MCF 10A (cell line): ENCODE measurements around the gene CD7. TPM values are rescaled to one million over a fixed set of nuclear protein-coding genes. Genes with fewer than 3 reads are reported as not detected.

Source experiments
- BruUV-seq: library from RNA; stranded (reverse); fragments of 400-500 nt; replicated peaks from 2 replicates; lab custom pipeline; 2021; lab: Mats Ljungman, UMichigan
- CTCF ChIA-PET: fragments of 300-600 bp; sonication (Branson Sonifier 250); formaldehyde crosslinking; extraction: SDS; loops from one replicate; lab custom pipeline; 2021; ENCODE audit warnings: antibody characterized with exemption, inconsistent platforms; lab: Yijun Ruan, JAX
- POLR2A ChIA-PET: fragments of 300-600, 350-650 bp; sonication (Branson Sonifier 250); formaldehyde crosslinking; extraction: SDS; loops from one replicate; lab custom pipeline; 2020; ENCODE audit warnings: antibody characterized with exemption, inconsistent platforms; lab: Yijun Ruan, JAX
- DNase-seq: peaks from one replicate; pipeline ENCODE4 v3.0.0-alpha.2; 2018; ENCODE audit not compliant: unreplicated experiment
- H3K27ac Mint-ChIP-seq: one replicate; pipeline ENCODE4 v1.8.0; 2022; ENCODE audit warnings: mild to moderate bottlenecking, low read depth, mixed read lengths; ENCODE audit not compliant: unreplicated experiment
- H3K27me3 Mint-ChIP-seq: one replicate; pipeline ENCODE4 v1.8.0; 2022; ENCODE audit warnings: mixed read lengths; ENCODE audit not compliant: insufficient read depth, unreplicated experiment
- H3K36me3 Mint-ChIP-seq: one replicate; pipeline ENCODE4 v1.8.0; 2022; ENCODE audit warnings: mild to moderate bottlenecking, moderate library complexity, mixed read lengths; ENCODE audit not compliant: insufficient read depth, unreplicated experiment
- H3K4me1 Mint-ChIP-seq: one replicate; pipeline ENCODE4 v1.8.0; 2022; ENCODE audit warnings: mixed read lengths; ENCODE audit not compliant: insufficient read depth, unreplicated experiment
- H3K4me3 Mint-ChIP-seq: one replicate; pipeline ENCODE4 v1.8.0; 2022; ENCODE audit warnings: mild to moderate bottlenecking, moderate library complexity, mixed read lengths; ENCODE audit not compliant: unreplicated experiment
- H3K9me3 Mint-ChIP-seq: one replicate; pipeline ENCODE4 v1.8.0; 2022; ENCODE audit warnings: mixed read lengths; ENCODE audit not compliant: unreplicated experiment
- CTCF ChIP-seq: fragments of 200-600 bp; IDR thresholded peaks from one replicate; pipeline ENCODE4 v1.8.0; 2022; ENCODE audit warnings: antibody characterized with exemption, mild to moderate bottlenecking; ENCODE audit not compliant: unreplicated experiment
- intact Hi-C: fragments of 100-400 bp; cut with micrococcal nuclease; formaldehyde crosslinking; loops from 2 replicates; pipeline ENCODE4 v1.14.1; 2022
- total RNA-seq: library from RNA; stranded (reverse); gene quantifications from 2 replicates; pipeline ENCODE4 v1.2.3, GENCODE V29; 2022

Gene CD7
- total RNA-seq, 1 experiment from 2014 or later = 0.63 TPM

- ChIA-PET POLR2A (interaction anchor here (0.6 to 3.0 kb wide), 6 partner anchors 16 to 75 kb away, joined by 3 to 23 read pairs (median 6); no protein-coding TSS in a partner anchor), CTCF (interaction anchor here (0.7 kb wide), 2 partner anchors 443 to 566 kb away, joined by 3 to 4 read pairs; no protein-coding TSS in a partner anchor)
- H3K9me3 Mint-ChIP-seq = no peaks in the 10 kb centered on the region
- peak; percentile 92 for DNase-seq
- peak overlapping the region; percentile 42 for H3K27ac Mint-ChIP-seq
- peaks cover 39% of the 10 kb centered on the region for H3K4me1 Mint-ChIP-seq
- BruUV-seq = no TSS peak
- no peaks in the 10 kb centered on the region for H3K27me3 Mint-ChIP-seq
- peaks cover 96% of the 10 kb centered on the region for H3K36me3 Mint-ChIP-seq
- TF ChIP-seq CTCF = no peak
- intact Hi-C loops = no loop called here
- H3K4me3 Mint-ChIP-seq = peak overlapping the region; percentile 64
Observed at GRCh38 chr17:82267575-82268379, 49.6 kb downstream of the CD7 start.

GRCh38 chr17:82266142-82266541, 51.3 kb downstream of the CD7 start:
- Mint-ChIP-seq H3K4me3 (no peak overlapping the region), H3K27ac (no peak overlapping the region), H3K27me3 (no peaks in the 10 kb centered on the region), H3K36me3 (peaks cover 96% of the 10 kb centered on the region), H3K4me1 (peaks cover 33% of the 10 kb centered on the region), H3K9me3 (no peaks in the 10 kb centered on the region)
- POLR2A ChIA-PET = interaction anchor here (1.0 kb wide), 1 partner anchor 12 kb away, joined by 4 read pairs; no protein-coding TSS in a partner anchor
- no peak for DNase-seq
- TF ChIP-seq CTCF = no peak
- CTCF ChIA-PET = no interaction called here
- no TSS peak for BruUV-seq
- intact Hi-C loops = no loop called here

Other genes starting within 250 kb of the CD7 start
- gene FASN, start 219.4 kb downstream of the CD7 start, total RNA-seq = 114 and 120 TPM in 2 replicates
- gene CCDC57, start 104.8 kb downstream of the CD7 start, total RNA-seq = 86.8 and 87.3 TPM in 2 replicates
- 268 and 350 TPM in 2 replicates for gene SLC16A3, start 88.6 kb downstream of the CD7 start, total RNA-seq
- gene CSNK1D, start 43.9 kb downstream of the CD7 start, total RNA-seq = 191 and 193 TPM in 2 replicates
- 7.5 and 13.4 TPM in 2 replicates for gene SECTM1, start 16.2 kb upstream of the CD7 start, total RNA-seq
- not detected in 2 replicates for gene TEX19, start 41.6 kb upstream of the CD7 start, total RNA-seq
- gene UTS2R, start 54.2 kb upstream of the CD7 start, total RNA-seq = not detected in 2 replicates
- 14.8 and 16.2 TPM in 2 replicates for gene HEXD, start 100.7 kb upstream of the CD7 start, total RNA-seq
- gene OGFOD3, start 101.0 kb upstream of the CD7 start, total RNA-seq = 16.5 and 21.1 TPM in 2 replicates
- 38.0 and 45.4 TPM in 2 replicates for gene CYBC1, start 133.1 kb upstream of the CD7 start, total RNA-seq
- gene NARF, start 141.1 kb upstream of the CD7 start, total RNA-seq = 20.6 TPM in 2 replicates
- 85.9 and 104 TPM in 2 replicates for gene FOXK2, start 202.1 kb upstream of the CD7 start, total RNA-seq